Muscle layer of colon (tissue), 2 donors: Measurements from ENCODE around the gene ATP8A2.

ENCODE experiments used
- H3K27ac ChIP-seq: one replicate; pipeline ENCODE4 v1.7.0; 2013; ENCODE audit warnings: low read depth, mild to moderate bottlenecking, low read length, moderate library complexity
- H3K27me3 ChIP-seq, 2 donors: one replicate each; pipeline ENCODE4 v1.7.0; 2013; ENCODE audit warnings: low read length in 2 of 2, mild to moderate bottlenecking in 2 of 2; ENCODE audit not compliant: insufficient read depth in 2 of 2, control insufficient read depth in 1 of 2
- H3K36me3 ChIP-seq: one replicate; pipeline ENCODE4 v1.7.0; 2013; ENCODE audit warnings: mild to moderate bottlenecking, low read length; ENCODE audit not compliant: insufficient read depth
- H3K4me1 ChIP-seq: one replicate; pipeline ENCODE4 v1.7.0; 2013; ENCODE audit warnings: mild to moderate bottlenecking, low read length; ENCODE audit not compliant: insufficient read depth
- H3K4me3 ChIP-seq, 2 donors: one replicate each; pipeline ENCODE4 v1.7.0; 2013; ENCODE audit warnings: low read length in 2 of 2, low read depth in 1 of 2, mild to moderate bottlenecking in 1 of 2, moderate library complexity in 1 of 2
- H3K9ac ChIP-seq: one replicate; pipeline ENCODE4 v1.7.0; 2013; ENCODE audit warnings: low read length
- H3K9me3 ChIP-seq: one replicate; pipeline ENCODE4 v1.7.0; 2013; ENCODE audit warnings: mild to moderate bottlenecking, low read length
- donor health status: abdominal sarcoma.
- donor health status: Adenocarcinoma of cecum.

The ATP8A2 gene

GRCh38 chr13:25645681-25646080, 273.9 kb downstream of the ATP8A2 start:
- H3K4me3 ChIP-seq: no peak overlapping the region
- no peak overlapping the region for H3K27ac ChIP-seq
- H3K9me3 ChIP-seq: no peaks in the 10 kb centered on the region
- H3K27me3 ChIP-seq: no peaks in the 10 kb centered on the region
- no peak overlapping the region for H3K9ac ChIP-seq
- H3K36me3 ChIP-seq: no peaks in the 10 kb centered on the region
- H3K4me1 ChIP-seq: no peaks in the 10 kb centered on the region

DNA sequence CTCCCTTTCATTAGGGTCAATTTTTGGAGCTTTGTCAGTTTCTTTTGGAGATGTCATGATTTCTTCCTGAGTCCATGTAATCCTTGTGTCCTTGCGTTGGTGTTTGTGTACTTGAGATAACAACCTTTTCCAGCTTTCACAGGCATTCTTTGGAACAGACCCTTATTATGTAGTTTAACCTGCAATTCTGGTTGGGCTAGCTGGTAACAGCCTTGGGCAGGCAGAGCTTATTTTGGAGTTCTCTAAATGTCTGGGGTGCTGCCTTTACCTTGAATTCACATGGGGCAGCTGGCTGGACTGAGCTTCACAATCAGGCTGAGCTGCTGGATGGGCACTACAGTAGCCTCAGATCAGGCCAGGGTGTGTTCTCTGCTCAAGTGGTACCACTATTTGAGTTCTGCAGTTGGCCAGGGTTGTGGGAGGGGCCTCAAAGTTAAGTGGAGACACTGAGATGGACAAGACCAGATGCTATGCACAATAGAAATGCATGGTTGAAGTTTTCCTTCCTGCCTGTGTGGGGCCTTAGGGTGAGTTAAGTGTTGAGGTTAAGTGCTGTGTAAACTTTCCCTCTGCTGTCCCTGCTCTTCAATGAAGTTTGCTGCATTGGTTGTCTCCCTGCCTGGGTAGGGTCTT, 277.3 kb downstream of the ATP8A2 start:
- H3K36me3 ChIP-seq: no peaks in the 10 kb centered on the region
- no peak overlapping the region for H3K4me3 ChIP-seq
- H3K4me1 ChIP-seq: no peaks in the 10 kb centered on the region
- H3K27ac ChIP-seq: no peak overlapping the region
- H3K9ac ChIP-seq: no peak overlapping the region
- H3K9me3 ChIP-seq: no peaks in the 10 kb centered on the region
- H3K27me3 ChIP-seq: no peaks in the 10 kb centered on the region

DNA sequence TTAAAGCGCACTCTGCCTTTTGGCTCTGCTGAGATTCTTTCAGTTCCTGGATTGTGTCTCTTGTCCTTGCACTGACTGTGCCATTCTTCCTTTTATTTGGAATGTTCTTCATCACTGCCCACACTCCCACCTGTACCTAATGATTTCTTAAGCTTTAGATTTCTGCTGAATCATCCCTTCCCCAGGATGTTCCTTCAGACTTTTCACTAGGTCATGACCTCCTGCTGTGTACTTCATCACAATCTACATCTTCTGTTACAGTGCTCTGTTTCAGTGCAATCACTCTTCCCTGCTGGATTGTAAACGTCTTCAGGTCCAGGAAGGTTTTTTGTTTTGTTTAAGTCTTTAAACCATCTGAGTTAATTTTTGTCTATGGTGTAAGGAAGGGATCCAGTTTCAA, 281.0 kb downstream of the ATP8A2 start:
- H3K27me3 ChIP-seq: no peaks in the 10 kb centered on the region
- no peaks in the 10 kb centered on the region for H3K4me1 ChIP-seq
- no peak overlapping the region for H3K27ac ChIP-seq
- no peaks in the 10 kb centered on the region for H3K9me3 ChIP-seq
- no peaks in the 10 kb centered on the region for H3K36me3 ChIP-seq
- H3K9ac ChIP-seq: no peak overlapping the region
- H3K4me3 ChIP-seq: no peak overlapping the region

GRCh38 chr13:25654322-25654721, 282.5 kb downstream of the ATP8A2 start:
- Histone ChIP-seq H3K27ac (no peak overlapping the region), H3K9me3 (no peaks in the 10 kb centered on the region), H3K27me3 (no peaks in the 10 kb centered on the region), H3K9ac (no peak overlapping the region), H3K36me3 (no peaks in the 10 kb centered on the region), H3K4me1 (no peaks in the 10 kb centered on the region), H3K4me3 (no peak overlapping the region)

DNA sequence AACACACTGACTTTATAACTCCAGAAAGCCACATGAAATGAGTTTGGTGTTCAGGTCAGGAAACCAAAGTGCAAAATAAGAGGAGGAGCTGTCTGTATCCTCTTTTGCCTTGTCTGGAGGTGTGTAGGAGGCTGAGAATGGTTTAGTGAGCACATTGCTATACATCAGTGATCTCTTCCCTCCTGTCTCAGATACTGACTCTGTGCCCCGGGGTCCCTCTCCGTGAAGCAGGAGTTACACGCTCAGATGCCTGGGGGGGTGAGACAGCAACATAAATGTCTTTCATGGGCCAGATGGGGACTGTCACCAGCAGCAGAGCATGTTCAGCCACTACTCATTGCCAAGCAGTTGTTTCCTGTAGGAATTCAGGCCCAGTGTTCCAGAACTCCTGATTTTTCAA, 285.4 kb downstream of the ATP8A2 start:
- H3K27me3 ChIP-seq: no peaks in the 10 kb centered on the region
- no peaks in the 10 kb centered on the region for H3K9me3 ChIP-seq
- no peaks in the 10 kb centered on the region for H3K36me3 ChIP-seq
- H3K9ac ChIP-seq: no peak overlapping the region
- H3K27ac ChIP-seq: no peak overlapping the region
- no peak overlapping the region for H3K4me3 ChIP-seq
- H3K4me1 ChIP-seq: no peaks in the 10 kb centered on the region

DNA sequence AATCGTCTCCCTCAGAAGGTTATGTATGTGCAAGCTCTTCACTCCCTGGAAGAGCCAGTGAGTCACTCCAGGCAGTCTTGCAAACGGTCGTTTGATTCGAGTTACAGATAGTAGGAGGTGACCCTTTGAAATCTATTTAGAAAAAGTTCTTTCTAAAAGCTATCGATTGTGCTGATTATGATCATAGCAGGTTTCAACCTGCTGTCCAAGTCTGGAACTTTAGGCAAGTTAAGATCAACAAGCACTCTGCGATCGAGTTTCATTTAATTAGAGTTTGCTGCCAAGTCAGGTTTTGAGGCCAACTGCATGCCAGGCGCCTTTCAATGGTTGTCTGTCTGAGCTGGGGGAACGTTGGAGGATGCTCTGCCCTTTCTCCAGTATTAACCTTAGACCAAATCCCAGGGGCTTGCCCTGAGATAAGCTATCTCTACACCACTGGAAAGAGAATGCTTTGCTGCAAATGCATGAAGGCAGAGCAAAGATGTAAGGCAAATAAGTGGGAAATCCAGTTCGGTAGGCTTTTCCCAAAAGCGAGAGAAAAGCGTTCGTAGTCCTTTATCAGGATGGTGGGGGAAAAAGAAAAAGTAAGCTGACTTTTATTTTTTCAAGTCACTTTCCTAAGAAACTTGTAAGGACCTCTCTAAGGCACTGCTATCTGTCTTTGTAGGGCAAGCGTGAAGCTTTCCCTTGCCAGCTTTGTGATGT, 287.5 kb downstream of the ATP8A2 start:
- H3K4me3 ChIP-seq: no peak overlapping the region
- no peaks in the 10 kb centered on the region for H3K9me3 ChIP-seq
- H3K9ac ChIP-seq: no peak overlapping the region
- H3K4me1 ChIP-seq: no peaks in the 10 kb centered on the region
- no peak overlapping the region for H3K27ac ChIP-seq
- no peaks in the 10 kb centered on the region for H3K27me3 ChIP-seq
- H3K36me3 ChIP-seq: no peaks in the 10 kb centered on the region

GRCh38 chr13:25660996-25661395, 289.2 kb downstream of the ATP8A2 start:
- H3K27me3 ChIP-seq: no peaks in the 10 kb centered on the region
- no peak overlapping the region for H3K9ac ChIP-seq
- H3K9me3 ChIP-seq: no peaks in the 10 kb centered on the region
- H3K4me1 ChIP-seq: no peaks in the 10 kb centered on the region
- no peak overlapping the region for H3K4me3 ChIP-seq
- H3K36me3 ChIP-seq: no peaks in the 10 kb centered on the region
- H3K27ac ChIP-seq: no peak overlapping the region

DNA sequence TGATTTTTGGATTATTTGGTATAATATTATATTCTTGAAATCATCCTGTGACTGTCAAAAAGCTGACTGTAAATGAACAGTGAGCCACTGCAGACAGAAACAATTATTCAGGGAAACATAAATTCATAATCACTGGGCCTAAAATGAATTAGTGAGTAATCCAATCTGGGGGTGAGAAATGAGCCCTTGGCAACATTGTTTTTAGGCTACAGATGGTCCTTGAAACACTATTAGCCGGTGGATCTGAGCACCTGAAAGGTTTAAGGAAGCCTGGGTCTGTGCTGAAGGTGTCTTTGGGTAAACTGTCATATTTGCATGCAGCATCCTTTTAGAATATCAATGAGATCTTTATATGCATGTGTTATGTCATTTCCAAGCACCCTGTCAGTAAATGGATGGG, 290.7 kb downstream of the ATP8A2 start:
- Histone ChIP-seq H3K9ac (no peak overlapping the region), H3K9me3 (no peaks in the 10 kb centered on the region), H3K27ac (no peak overlapping the region), H3K36me3 (no peaks in the 10 kb centered on the region), H3K4me1 (no peaks in the 10 kb centered on the region), H3K4me3 (no peak overlapping the region), H3K27me3 (no peaks in the 10 kb centered on the region)

GRCh38 chr13:25668345-25668744, 296.6 kb downstream of the ATP8A2 start:
- Histone ChIP-seq H3K27me3 (no peaks in the 10 kb centered on the region), H3K4me1 (no peaks in the 10 kb centered on the region)

GRCh38 chr13:25673711-25674110, 301.9 kb downstream of the ATP8A2 start:
- Histone ChIP-seq H3K9ac (no peak overlapping the region), H3K9me3 (no peaks in the 10 kb centered on the region), H3K4me3 (no peak overlapping the region), H3K27ac (no peak overlapping the region), H3K36me3 (no peaks in the 10 kb centered on the region), H3K4me1 (no peaks in the 10 kb centered on the region), H3K27me3 (no peaks in the 10 kb centered on the region)

More at GRCh38 chr13:25668345-25668744, 296.6 kb downstream of the ATP8A2 start:
- Histone ChIP-seq H3K27ac (no peak overlapping the region), H3K36me3 (no peaks in the 10 kb centered on the region), H3K4me3 (no peak overlapping the region), H3K9ac (no peak overlapping the region), H3K9me3 (no peaks in the 10 kb centered on the region)

GRCh38 chr13:25674371-25674770, 302.6 kb downstream of the ATP8A2 start:
- H3K36me3 ChIP-seq: no peaks in the 10 kb centered on the region
- no peaks in the 10 kb centered on the region for H3K27me3 ChIP-seq
- no peaks in the 10 kb centered on the region for H3K4me1 ChIP-seq
- H3K27ac ChIP-seq: no peak overlapping the region
- H3K9ac ChIP-seq: no peak overlapping the region
- H3K4me3 ChIP-seq: no peak overlapping the region
- H3K9me3 ChIP-seq: no peaks in the 10 kb centered on the region

GRCh38 chr13:25675060-25675459, 303.3 kb downstream of the ATP8A2 start:
- no peak overlapping the region for H3K27ac ChIP-seq
- no peak overlapping the region for H3K9ac ChIP-seq
- no peaks in the 10 kb centered on the region for H3K9me3 ChIP-seq
- H3K4me1 ChIP-seq: no peaks in the 10 kb centered on the region
- H3K27me3 ChIP-seq: no peaks in the 10 kb centered on the region
- H3K36me3 ChIP-seq: no peaks in the 10 kb centered on the region
- no peak overlapping the region for H3K4me3 ChIP-seq
